ENCODE results near the gene IL36B.

Gene IL36B

DNA sequence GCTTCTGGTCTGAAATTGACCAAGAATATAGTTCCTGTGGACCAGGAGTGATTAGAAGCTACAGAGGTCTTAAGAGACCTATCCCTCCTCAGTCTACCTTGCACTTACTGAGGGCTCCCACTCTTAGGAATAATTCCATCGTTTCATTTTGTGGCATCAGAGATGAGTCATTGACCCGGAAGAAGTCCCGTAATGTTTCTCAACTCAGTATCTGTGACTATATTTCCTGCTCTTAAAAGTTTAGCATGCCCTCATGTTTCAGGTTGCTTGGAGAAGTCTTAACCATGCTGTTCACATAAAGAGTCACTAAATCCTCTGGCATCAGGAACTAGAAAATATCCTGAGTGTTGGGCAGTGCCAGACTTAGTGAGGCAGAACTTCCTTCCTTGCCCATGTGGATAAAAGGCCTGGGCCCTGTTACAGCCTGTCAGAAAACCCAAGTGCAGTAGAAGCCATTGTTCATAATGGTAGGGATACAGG, 47.6 kb downstream of the IL36B start, which contains the start of gene IL36A:
TSS of gene IL36A (plus strand) at position 430 of the 480 bp plus-strand sequence. CDS start 413 bp downstream, outside the sequence.
- DNase-seq: no peak

DNA sequence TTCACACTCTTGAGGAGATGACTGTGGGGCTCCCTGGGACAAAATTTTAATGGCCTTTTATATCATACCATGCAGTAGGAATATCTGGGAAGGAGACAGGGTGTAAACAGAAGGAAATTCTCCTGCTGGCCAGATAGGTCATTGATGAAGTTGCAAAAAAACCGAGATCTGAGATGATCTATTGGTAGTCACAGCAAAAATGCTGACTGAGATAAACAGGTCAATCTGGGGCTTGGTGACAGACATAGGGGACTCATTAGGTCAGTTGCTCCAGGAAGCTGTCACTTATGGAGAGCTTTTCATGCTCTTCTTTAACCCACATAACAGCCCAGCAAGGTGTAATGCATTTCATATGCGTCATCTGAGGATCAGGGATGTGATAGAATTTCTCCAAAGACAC, 50.0 kb downstream of the IL36B start:
- DNase-seq: no peak

DNA sequence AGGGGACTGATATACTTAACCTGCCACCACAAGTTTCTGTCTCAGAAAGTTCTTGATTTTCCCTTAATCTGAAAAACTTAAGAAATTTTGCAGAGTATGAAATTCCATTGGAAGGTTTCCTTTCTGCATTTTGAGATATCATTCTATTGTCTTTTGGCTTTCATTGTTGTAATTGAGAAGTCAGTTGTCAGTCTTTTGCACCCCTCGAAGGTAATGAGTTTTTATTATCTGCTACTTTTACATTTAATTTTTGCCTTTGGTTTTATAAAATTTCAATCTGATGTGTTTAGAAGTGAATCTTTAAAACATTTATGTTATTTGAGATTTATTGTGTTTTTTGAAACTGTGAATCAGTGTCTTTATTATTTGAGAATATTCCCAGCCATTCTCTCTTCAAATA, 52.2 kb downstream of the IL36B start:
- no peak for DNase-seq

DNA sequence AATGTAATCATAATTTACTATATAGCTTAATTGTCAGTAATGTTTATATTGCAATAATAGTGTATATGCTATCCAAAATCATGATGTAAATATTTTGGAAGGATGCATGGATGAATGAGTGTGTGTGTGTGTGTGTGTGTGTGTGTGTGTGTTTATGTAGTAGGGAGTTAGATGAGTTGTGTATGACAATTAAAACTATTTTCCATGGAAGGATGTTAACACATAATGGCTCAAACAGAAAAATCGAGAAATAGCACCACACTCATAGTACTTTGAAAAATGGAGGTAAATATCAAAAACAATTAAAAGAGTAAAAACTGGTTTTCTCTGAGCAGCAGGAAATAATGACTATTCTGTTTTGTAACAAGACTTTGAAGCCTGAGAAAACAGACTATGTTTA, 55.5 kb downstream of the IL36B start:
- DNase-seq: no peak

DNA sequence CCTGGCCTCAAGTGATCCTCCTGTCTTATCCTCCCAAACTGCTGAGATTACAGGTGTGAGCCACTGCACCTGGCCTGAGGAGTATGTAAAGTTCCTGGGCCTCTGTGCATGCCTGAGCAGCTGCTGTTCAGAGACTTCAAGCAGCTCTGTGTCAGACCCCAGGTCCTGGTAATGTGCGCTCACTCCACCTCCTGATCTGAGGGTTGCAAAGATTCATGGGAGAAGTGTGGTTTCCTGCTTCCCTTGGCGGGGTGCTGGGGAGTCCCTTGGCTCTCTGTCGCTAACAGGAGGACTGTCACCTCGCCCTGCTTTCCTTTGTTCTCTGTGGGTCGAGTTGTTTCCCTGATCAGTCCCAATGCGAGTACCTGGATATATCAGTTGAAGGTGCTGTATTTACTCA, 56.0 kb downstream of the IL36B start:
- DNase-seq: no peak

DNA sequence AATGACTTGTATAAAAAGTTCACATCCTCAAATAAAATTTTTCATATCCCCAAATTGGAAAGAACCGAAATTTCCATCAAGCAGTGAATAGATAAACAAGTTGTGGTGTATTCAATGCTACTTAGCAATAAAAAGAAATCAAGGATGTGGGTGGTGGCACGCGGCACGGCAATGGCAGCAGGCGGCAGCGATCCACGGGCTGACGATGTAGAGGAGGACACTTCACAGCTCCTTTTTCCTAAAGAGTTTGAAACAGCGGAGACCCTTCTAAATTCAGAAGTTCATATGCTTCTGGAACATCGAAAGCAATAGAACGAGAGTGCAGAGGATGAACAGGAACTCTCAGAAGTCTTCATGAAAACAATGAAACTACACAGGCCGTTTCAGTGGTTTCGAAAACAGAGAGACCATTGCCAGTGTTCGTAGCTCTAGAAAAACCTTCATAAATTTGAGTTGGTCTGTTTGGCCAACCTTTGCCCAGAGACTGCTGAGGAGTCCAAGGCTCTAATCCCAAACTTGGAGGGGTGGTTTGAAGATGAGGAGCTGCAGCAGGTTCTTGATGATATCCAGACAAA, 57.2 kb downstream of the IL36B start:
- no peak for DNase-seq

DNA sequence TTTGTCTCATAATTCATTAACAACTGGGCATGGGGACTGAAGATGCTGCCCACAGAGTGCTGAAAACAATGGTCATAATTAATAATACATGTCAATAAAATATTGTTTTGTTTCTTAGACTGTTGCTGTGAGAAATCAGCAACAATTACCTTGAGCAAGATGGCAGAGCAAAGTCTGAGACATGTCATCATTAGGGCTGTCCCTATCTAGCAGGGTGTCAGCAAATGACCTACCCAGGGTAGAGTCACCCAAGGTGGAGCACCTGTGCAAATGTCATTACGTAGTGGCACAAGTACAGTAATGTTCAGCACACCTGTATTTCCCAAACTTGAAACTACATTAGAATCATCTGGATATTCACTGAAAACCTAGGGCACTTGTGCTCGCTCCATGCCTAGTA, 58.0 kb downstream of the IL36B start:
- no peak for DNase-seq

DNA sequence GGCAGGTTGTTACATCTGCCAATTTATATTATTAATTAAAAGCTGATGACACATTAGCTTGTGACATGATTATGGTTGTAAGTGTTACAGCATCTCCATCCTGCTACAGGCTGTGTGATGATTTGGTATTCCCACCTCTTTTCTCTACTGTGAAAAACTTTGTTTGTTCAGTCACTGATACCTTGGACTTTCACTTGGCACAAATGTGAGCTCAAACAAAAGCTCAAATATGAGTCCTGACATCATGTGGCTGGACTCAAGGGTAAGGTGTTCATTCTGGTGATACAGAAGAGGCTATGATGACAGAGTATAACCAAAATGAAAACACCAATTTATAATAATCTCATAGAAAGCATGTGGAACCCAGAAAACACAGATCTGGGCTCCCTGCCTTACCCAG, 58.8 kb downstream of the IL36B start:
- no peak for DNase-seq

DNA sequence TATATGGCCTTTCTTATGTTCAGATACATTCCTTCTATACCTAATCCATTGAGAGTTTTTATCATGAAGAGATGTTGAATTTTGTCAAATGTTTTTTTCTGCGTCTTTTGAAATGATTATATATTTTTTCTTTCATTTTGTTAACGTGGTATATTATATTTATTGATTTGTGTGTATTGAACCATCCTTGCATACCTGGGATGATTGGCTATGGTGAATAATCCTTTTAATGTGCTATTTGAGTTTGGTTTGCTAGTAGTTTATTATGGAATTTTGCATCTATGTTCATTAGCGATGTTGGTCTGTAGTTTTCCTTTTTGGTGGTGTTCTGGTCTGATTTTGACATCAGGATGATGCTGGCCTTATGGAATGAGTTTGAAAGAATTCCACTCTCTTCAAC, 63.1 kb downstream of the IL36B start:
- DNase-seq: no peak

DNA sequence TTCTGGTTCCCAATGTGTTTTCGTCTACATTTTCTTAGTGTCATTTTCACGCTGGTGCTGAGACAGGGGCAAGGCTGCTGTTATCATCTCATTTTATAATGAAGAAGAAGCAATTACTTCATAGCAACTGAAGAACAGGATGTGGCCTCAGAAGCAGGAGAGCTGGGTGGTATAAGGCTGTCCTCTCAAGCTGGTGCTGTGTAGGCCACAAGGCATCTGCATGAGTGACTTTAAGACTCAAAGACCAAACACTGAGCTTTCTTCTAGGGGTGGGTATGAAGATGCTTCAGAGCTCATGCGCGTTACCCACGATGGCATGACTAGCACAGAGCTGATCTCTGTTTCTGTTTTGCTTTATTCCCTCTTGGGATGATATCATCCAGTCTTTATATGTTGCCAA, 67.6 kb downstream of the IL36B start:
- no peak for DNase-seq

DNA sequence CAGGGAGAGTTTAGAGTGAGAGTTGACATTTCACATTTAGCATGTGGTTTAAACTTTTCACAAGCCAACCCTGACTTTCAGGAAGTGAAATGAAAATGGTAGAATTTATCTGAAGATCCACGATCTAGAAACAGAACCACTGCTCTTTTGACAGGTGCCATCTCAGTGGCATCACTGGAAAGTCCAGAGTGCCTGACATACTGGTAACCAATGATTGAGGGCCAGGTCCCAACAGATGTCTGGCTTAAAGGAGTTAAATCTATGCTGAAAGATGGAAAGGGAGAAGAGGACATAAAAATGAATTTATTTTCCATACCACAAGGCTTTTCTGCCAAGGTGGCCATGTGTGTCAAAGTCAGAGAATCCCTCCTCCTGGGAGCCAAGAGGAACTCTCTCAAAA, 72.1 kb downstream of the IL36B start:
- DNase-seq: no peak

DNA sequence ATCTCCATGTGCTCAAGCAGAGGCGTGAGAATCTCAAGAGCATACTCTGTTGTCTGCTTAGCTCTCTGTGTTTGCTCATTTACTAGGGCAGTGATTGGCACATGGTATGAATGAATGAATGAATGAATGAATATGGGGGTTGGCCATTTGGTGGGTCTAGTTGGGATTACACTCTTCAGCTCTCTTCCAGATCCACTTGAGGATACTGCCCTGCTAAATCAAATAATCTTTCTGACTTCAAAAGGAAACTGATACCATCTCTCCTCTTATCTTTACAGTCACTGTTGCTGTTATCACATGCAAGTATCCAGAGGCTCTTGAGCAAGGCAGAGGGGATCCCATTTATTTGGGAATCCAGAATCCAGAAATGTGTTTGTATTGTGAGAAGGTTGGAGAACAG, 72.9 kb downstream of the IL36B start:
- no peak for DNase-seq

DNA sequence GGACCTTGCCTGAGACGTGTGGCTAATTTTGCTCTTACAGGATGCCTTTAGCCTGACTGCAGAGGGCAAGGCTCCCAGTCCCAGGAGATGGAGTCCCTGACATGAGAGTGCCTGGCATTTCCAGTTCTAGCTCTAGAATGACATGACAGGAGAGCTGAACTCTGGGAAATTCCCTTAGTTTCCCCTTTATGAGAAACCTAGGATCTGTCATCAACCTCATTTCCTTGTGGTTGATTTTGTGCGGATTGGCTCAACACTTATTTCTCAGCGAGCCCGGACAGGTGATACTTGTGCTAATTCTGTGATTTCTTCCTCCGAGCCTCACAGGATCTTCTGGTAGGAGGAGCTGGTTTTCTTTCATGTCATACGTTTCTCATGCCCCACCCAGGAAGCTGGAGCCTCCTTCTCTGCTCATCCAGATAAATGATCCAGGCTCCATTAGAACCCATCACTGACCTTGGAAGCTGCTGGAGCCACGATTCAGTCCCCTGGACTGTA, 75.1 kb downstream of the IL36B start, which contains the start of gene IL36G:
TSS of gene IL36G (plus strand) at position 448 of the 498 bp plus-strand sequence. CDS start 633 bp downstream, outside the sequence.
- no peak for DNase-seq
